ENCODE measurements around the gene PLSCR3.
A peak's percentile ranks its signal among the peaks of the same experiment; 100 is the strongest.

PLSCR3 gene

GRCh38 chr17:7426203-7426863, 32.0 kb upstream of the PLSCR3 start:
- no peak for DNase-seq

GRCh38 chr17:7425756-7426155, 31.4 kb upstream of the PLSCR3 start:
- no peak for DNase-seq

- DNase-seq: no peak
Observed at GRCh38 chr17:7425316-7425715, 31.0 kb upstream of the PLSCR3 start, which contains the start of gene SPEM2. TSS of gene SPEM2 (plus strand) at chr17:7425616. CDS start at chr17:7425689, 73 bp downstream.

GRCh38 chr17:7423679-7424078, 29.4 kb upstream of the PLSCR3 start:
- no peak for DNase-seq

GRCh38 chr17:7421186-7421585, 26.9 kb upstream of the PLSCR3 start:
- DNase-seq: no peak

- no peak for DNase-seq
Observed at GRCh38 chr17:7419819-7420610, 25.7 kb upstream of the PLSCR3 start, which contains the start of gene SPEM1. TSS of gene SPEM1 (plus strand) at chr17:7420324. CDS start at chr17:7420385, 61 bp downstream.

- DNase-seq: no peak
Observed at GRCh38 chr17:7418472-7419152, 24.3 kb upstream of the PLSCR3 start.

- no peak for DNase-seq
Observed at GRCh38 chr17:7417056-7417655, 22.8 kb upstream of the PLSCR3 start.

GRCh38 chr17:7416323-7416722, 22.0 kb upstream of the PLSCR3 start:
- no peak for DNase-seq

GRCh38 chr17:7415784-7416183, 21.5 kb upstream of the PLSCR3 start:
- no peak for DNase-seq

GRCh38 chr17:7414837-7415236, 20.5 kb upstream of the PLSCR3 start:
- DNase-seq: no peak

- DNase-seq: no peak
Observed at GRCh38 chr17:7413346-7413985, 19.1 kb upstream of the PLSCR3 start.

GRCh38 chr17:7411427-7411750, 17.1 kb upstream of the PLSCR3 start:
- no peak for DNase-seq

- DNase-seq: no peak
Observed at GRCh38 chr17:7410634-7411426, 16.5 kb upstream of the PLSCR3 start.

- no peak for DNase-seq
Observed at GRCh38 chr17:7409716-7410115, 15.4 kb upstream of the PLSCR3 start.

- no peak for DNase-seq
Observed at GRCh38 chr17:7408863-7409262, 14.5 kb upstream of the PLSCR3 start.

GRCh38 chr17:7408252-7408727, 14.0 kb upstream of the PLSCR3 start:
- DNase-seq: peak; percentile 22

- no peak for DNase-seq
Observed at GRCh38 chr17:7407485-7408251, 13.3 kb upstream of the PLSCR3 start, which contains the start of gene NLGN2. TSS of gene NLGN2 (plus strand) at chr17:7407845. CDS start at chr17:7408256, 411 bp downstream.

GRCh38 chr17:7407082-7407481, 12.8 kb upstream of the PLSCR3 start:
- no peak for DNase-seq

GRCh38 chr17:7406235-7406825, 12.0 kb upstream of the PLSCR3 start:
- no peak for DNase-seq
